Measurements from ENCODE around the gene AFAP1L1. TPM values are rescaled to one million over a fixed set of nuclear protein-coding genes. Genes with fewer than 3 reads are reported as not detected.

AFAP1L1 gene
- total and polyA plus RNA-seq, 2 of the 13 experiments (the other 11 are each of a cell fraction or from before 2014, with no cell fraction given), result 0.38 to 1.0 TPM

- TF ChIP-seq UBTF (CRISPR knock-in tag; IDR thresholded peaks at IDR 0.05) (no peak), SRY (CRISPR knock-in tag; IDR thresholded peaks at IDR 0.05) (no peak), MIER3 (CRISPR knock-in tag; IDR thresholded peaks at IDR 0.05; ENCODE audit: borderline replicate concordance) (no peak), HMGXB4 (CRISPR knock-in tag; IDR thresholded peaks at IDR 0.05; ENCODE audit: borderline replicate concordance in 1 of 2, low read depth in 1 of 2) (peak in 1 of 2 experiments; percentile 10; a peak in 1 of 4 replicates), HIC2 (CRISPR knock-in tag; IDR thresholded peaks at IDR 0.05; ENCODE audit: low read depth) (peak; percentile 81; the same call in 1 of the 2 replicates), ZNF468 (CRISPR knock-in tag; IDR thresholded peaks at IDR 0.05) (no peak), TAF1 (CRISPR knock-in tag; IDR thresholded peaks at IDR 0.05) (no peak), DNMT3B (CRISPR knock-in tag; conservative IDR thresholded peaks at IDR 0.05) (no peak), ARID4A (CRISPR knock-in tag; IDR thresholded peaks at IDR 0.05; ENCODE audit: borderline replicate concordance) (no peak), SMARCC2 (IDR thresholded peaks at IDR 0.05) (no peak), JARID2 (CRISPR knock-in tag; IDR thresholded peaks at IDR 0.05; ENCODE audit: insufficient replicate concordance) (no peak), ARID2 (CRISPR knock-in tag; IDR thresholded peaks at IDR 0.05; ENCODE audit: borderline replicate concordance) (no peak), ZNF460 (CRISPR knock-in tag; IDR thresholded peaks at IDR 0.05; ENCODE audit: borderline replicate concordance) (no peak), MAF1 (CRISPR knock-in tag; IDR thresholded peaks at IDR 0.05; ENCODE audit: borderline replicate concordance) (no peak), ZNF256 (CRISPR knock-in tag; conservative IDR thresholded peaks at IDR 0.05) (no peak), CREB3 (CRISPR knock-in tag; IDR thresholded peaks at IDR 0.05) (no peak), NCOR1 (IDR thresholded peaks at IDR 0.05; ENCODE audit: borderline replicate concordance, low read length) (no peak), ZNF282 (IDR thresholded peaks at IDR 0.05; ENCODE audit: partially characterized antibody) (no peak)
Measured at GRCh38 chr5:149379177-149379761, 107.6 kb downstream of the AFAP1L1 start, which contains the start of gene IL17B (continued).

All from HepG2 (cell line).